ENCODE data around the gene ATRNL1. TPM values are rescaled to one million over a fixed set of nuclear protein-coding genes. Genes with fewer than 3 reads are reported as not detected.

Gene ATRNL1
- total RNA-seq, 2 donors from 2014 or later, result 4.1 to 4.5 TPM

GRCh38 chr10:115936926-115937767, 844.0 kb downstream of the ATRNL1 start:
- no peak overlapping the region for H3K4me3 ChIP-seq
- no peak overlapping the region for H3K27ac ChIP-seq
- H3K36me3 ChIP-seq, result no peaks in the 10 kb centered on the region
- H3K4me1 ChIP-seq, result no peaks in the 10 kb centered on the region
- H3K9me3 ChIP-seq, result no peaks in the 10 kb centered on the region
- DNase-seq (ENCODE audit: low spot score), result no peak
- TF ChIP-seq CTCF (IDR thresholded peaks at IDR 0.05), result no peak
- H3K27me3 ChIP-seq, result no peaks in the 10 kb centered on the region

- Histone ChIP-seq H3K27ac (no peak overlapping the region), H3K4me3 (no peak overlapping the region), H3K36me3 (no peaks in the 10 kb centered on the region), H3K4me1 (no peaks in the 10 kb centered on the region), H3K27me3 (no peaks in the 10 kb centered on the region), H3K9me3 (no peaks in the 10 kb centered on the region)
- no peak for DNase-seq (ENCODE audit: low spot score)
- TF ChIP-seq CTCF (IDR thresholded peaks at IDR 0.05), result no peak
Observed at GRCh38 chr10:115937768-115938056, 844.5 kb downstream of the ATRNL1 start.

- no peaks in the 10 kb centered on the region for H3K27me3 ChIP-seq
- no peak overlapping the region for H3K4me3 ChIP-seq
- no peak overlapping the region for H3K27ac ChIP-seq
- no peaks in the 10 kb centered on the region for H3K36me3 ChIP-seq
- DNase-seq (ENCODE audit: low spot score), result no peak
- H3K9me3 ChIP-seq, result no peaks in the 10 kb centered on the region
- TF ChIP-seq CTCF (IDR thresholded peaks at IDR 0.05), result no peak
- no peaks in the 10 kb centered on the region for H3K4me1 ChIP-seq
Observed at GRCh38 chr10:115939101-115939854, 846.1 kb downstream of the ATRNL1 start.

GRCh38 chr10:115941361-115941771, 848.2 kb downstream of the ATRNL1 start:
- no peaks in the 10 kb centered on the region for H3K36me3 ChIP-seq
- H3K27me3 ChIP-seq, result no peaks in the 10 kb centered on the region
- H3K27ac ChIP-seq, result no peak overlapping the region
- no peak overlapping the region for H3K4me3 ChIP-seq
- DNase-seq (ENCODE audit: low spot score), result no peak
- no peaks in the 10 kb centered on the region for H3K9me3 ChIP-seq
- no peak for TF ChIP-seq CTCF (IDR thresholded peaks at IDR 0.05)
- no peaks in the 10 kb centered on the region for H3K4me1 ChIP-seq

- Histone ChIP-seq H3K4me1 (no peaks in the 10 kb centered on the region), H3K4me3 (no peak overlapping the region), H3K9me3 (no peaks in the 10 kb centered on the region), H3K36me3 (no peaks in the 10 kb centered on the region), H3K27me3 (no peaks in the 10 kb centered on the region), H3K27ac (no peak overlapping the region)
- no peak for DNase-seq (ENCODE audit: low spot score)
- TF ChIP-seq CTCF (IDR thresholded peaks at IDR 0.05), result no peak
Observed at GRCh38 chr10:115942101-115942500, 848.9 kb downstream of the ATRNL1 start.

All from right atrium auricular region (tissue), 2 donors.